Stimulated activated CD8-positive, alpha-beta memory T cell treated with anti-CD3 and anti-CD28 coated beads, Interleukin-7, amount 100 ng/mL, for 24 hours (primary cell): ENCODE results near the gene CYBA.
"Not testable (repeated sequence)": the region's sequence is repeated elsewhere in the genome, so short reads cannot be mapped to it uniquely, and the experiment has no call there.

ENCODE experiments used
- DNase-seq: peaks from one replicate; pipeline ENCODE4 v3.0.0-alpha.2; 2020; ENCODE audit warnings: low read depth

CYBA gene

DNA sequence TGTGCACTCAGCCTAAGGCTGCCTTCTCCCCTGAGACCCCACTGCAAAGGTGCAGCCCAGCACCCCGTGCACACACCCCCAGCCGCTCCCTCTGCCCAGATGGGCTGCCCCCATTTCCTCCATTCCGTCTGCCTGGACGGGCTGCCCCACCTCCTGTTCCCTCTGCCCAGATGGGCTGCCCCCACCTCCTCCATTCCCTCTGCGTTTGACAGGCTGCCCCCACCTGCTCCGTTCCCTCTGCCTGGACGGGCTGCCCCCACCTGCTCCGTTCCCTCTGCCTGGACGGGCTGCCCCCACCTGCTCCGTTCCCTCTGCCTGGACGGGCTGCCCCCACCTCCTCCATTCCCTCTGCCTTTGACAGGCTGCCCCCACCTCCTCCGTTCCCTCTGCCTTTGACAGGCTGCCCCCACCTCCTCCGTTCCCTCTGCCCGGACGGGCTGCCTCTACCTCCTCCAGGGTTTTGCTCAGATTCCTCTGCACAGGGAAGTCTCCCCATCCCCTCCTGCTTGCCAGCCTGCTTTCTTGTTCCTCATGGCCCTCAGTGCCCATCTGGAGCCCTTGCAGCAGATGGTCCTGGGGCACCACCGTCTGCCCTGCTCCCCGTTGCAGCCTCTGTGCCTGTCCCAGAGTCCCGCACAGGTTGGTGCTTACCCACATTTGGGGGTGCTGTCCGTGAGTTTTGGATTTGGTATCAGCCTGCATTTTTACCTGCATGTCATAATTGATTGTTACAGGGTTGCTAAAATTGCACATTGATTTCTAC lies 35.9 kb downstream of the CYBA start:
- no peak for DNase-seq

GRCh38 chr16:88613911-88614817 lies 36.7 kb downstream of the CYBA start:
- DNase-seq = no peak

DNA sequence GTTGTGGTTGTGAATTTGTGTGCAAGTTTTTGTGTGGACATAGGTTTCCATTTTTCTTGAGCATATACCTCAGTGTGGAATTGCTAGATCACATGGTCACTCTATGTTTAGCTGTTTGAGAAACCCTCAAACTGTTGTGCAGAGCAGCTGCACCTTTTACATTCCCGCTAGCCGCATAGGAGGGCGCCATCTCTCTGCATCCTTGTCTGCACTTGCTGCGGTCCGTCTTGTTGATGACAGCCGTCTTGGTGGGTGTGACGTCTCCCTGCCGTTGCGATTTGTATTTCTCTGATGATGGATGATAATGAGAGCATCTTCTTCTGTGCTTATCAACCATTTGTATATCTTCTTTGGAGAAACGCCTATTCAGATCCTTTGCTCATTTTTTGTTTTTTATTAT lies 37.6 kb downstream of the CYBA start:
- no peak for DNase-seq

- DNase-seq = no peak
Observed at GRCh38 chr16:88610909-88611812, 39.7 kb downstream of the CYBA start.

DNA sequence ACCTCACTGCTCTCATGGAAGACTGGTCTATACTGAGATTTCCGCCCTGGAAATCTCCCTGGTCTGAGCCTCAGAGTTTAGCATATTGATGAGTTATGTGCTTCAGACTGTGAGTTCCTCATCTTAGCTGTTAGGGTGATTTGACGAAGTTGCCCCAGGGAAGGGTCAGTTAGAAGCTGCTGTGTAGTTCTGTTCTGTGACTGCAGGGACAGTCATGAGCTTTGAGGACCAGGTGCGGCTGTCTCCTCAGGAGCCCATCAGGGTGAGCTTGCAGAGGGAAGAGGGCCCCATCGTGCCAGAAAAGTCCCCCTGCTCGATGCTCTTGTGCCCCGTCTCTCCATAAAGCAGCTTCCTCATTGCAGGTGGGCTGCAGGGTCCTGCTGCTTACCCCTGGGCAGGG lies 40.8 kb downstream of the CYBA start:
- DNase-seq = no peak

DNA sequence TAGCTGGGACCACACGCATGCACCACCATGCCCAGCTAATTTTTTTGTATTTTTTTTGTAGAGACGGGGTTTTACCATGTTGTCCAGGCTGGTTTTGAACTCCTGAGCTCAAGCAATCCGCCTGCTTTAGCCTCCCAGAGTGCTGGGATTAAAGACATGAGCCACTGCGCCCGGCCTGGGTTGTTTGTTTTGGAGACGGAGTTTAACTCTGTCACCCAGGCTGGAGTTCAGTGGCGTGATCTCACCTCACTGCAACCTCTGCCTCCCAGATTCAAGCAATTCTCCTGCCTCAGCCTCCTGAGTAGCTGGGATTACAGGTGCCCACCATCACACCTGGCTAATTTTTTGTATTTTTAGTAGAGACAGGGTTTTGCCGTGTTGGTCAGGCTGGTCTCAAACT lies 41.4 kb downstream of the CYBA start:
- DNase-seq = not testable (repeated sequence)

DNA sequence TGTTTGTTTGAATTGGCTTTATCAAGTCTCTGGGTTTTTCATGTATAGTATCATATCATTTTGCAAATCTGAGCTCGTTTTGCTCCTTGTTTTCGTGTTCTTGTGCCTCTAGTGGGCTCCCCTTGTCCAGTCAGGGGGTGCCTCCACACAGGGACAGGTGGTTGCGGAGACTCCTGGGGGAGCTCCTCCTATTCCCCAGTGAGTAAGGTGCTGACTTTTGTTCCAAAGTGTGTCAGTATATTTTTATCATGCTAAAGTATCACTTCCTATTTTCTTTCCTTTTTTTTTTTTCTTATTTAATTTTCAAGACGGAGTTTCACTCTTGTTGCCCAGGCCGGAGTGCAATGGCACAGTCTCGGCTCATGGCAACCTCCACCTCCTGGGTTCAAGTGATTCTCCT lies 42.8 kb downstream of the CYBA start:
- no peak for DNase-seq

DNA sequence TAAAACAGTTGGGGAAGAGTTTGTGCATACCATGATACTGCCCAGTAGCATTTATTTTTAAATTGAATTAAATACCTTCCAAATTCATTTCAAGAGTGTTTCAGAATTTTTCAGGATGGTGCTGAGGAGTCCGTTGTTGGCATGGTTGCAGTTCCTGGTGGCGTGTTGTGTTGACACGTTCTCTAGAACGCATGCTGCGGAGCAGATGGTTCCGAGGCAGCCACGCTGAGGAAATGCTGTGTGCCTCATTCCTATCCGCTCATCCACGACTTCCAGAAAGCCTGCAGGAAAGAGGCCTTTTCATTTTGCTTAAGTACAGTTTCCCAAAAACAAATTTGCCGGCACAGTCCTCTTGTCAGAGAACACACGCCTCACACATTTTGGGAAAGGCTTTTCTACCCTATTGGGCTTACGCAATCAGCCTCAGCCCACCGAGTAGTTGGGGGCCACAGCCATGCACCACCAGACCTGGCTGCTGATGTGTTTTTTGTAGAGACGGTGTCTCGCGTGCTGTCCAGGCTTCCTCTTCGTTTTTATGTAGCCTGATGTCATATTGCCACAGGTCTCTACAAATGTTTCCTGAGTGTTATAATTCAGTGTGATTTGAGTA lies 44.6 kb downstream of the CYBA start:
- no peak for DNase-seq

- no peak for DNase-seq
Observed at GRCh38 chr16:88605186-88606147, 45.4 kb downstream of the CYBA start.

DNA sequence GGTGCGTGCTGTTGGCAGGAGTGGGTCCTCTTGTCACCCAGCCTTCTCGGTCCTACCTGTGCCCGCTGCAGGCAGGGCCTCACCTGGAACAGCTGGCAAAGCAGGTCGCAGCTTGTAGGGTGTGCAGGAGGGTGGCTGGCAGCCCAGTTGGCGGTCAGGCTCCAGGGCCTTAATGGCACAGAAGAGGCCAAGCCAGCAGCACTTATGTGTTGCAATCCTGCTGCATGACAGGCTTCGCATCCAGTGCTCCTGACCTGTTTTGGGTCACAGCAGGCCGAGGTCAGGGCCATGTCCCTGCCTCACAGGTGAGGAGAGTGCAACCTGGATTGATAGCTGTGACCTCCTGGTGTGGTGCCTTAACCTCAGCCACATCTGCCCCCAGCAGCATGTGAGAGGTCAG lies 48.8 kb downstream of the CYBA start:
- no peak for DNase-seq

GRCh38 chr16:88601313-88602036 lies 49.4 kb downstream of the CYBA start:
- no peak for DNase-seq

DNA sequence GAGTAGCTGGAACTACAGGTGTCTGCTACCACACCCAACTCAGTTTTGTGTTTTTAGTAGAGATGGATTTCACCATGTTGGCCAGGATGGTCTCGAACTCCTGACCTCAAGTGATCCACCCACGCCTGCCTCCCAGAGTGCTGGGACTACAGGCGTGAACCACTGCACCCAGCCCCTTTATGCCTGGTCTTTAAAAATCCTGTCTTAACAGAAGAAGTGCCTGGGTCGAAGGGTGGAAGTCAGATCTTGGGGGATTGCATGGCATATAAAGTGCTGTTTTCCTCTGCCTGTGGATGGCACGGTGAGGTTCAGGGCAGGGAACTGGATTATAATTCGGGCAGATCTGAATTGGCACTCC lies 50.3 kb downstream of the CYBA start:
- DNase-seq = no peak

- DNase-seq = no peak
Observed at GRCh38 chr16:88599825-88600538, 50.9 kb downstream of the CYBA start.

GRCh38 chr16:88599092-88599733 lies 51.6 kb downstream of the CYBA start:
- no peak for DNase-seq

DNA sequence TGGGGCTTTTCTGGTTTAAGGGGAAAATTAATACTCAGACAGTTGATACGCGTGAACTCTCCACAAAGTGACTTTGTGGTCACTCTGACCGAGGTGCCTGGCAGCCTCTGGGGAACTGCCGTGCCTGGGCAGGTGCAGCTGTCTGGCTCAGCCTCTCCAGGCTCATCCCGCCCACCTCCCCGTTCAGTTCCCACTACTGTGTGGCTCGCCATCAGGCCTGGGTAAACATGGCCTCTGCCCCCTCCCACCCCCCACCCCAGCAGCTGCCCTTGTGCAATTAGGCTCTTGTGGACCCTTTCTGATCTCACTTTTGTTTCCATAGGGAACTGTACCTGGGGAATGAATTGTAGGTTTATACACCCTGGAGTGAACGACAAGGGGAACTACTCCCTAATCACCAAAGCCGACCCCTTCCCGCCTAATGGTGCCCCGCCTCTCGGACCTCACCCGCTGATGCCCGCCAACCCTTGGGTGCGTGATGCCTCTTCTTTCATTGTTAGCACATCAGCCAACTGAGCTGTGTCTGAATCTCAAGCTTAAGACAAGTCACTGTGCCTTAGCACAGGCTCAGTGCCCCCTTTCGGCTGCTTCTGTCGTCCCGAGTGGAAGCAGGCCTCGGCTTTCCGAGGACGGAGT lies 52.9 kb downstream of the CYBA start:
- no peak for DNase-seq

DNA sequence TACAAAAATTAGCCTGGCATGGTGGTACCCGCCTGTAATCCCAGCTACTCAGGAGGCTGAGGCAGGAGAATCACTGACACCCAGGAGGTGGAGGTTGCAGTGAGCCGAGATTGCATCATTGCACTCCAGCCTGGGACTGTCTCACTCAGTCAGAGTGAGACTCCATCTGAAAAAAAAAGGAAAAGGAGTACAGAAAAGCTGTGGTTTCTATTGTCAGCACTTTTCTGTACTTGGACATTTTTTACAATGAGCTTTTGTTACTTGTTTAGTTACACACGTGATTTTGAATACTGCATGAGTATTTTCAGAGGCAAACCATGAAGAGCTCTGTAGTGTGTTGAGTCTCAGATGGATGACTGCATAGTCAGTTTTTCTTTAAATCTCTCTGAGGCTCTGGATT lies 54.4 kb downstream of the CYBA start:
- no peak for DNase-seq

DNA sequence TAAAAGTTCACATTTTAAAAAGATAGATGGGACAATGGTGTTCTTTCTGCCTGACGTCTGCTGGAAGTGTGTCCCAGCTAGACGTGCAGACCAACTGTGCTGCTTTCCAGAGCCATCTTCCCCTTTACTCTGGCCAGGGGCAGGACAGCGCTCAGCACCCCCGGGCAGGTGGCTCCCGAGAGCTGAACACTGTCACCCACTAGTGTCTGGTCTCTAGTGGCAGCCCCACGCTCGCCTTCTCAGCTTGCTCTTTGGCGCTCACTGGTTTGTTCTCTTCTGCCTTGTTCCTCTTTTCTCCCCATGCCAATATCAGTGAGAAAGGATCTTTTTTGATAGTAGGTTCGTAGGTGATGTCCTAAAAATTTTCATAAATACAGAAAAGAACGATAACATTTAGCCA lies 54.9 kb downstream of the CYBA start:
- no peak for DNase-seq

DNA sequence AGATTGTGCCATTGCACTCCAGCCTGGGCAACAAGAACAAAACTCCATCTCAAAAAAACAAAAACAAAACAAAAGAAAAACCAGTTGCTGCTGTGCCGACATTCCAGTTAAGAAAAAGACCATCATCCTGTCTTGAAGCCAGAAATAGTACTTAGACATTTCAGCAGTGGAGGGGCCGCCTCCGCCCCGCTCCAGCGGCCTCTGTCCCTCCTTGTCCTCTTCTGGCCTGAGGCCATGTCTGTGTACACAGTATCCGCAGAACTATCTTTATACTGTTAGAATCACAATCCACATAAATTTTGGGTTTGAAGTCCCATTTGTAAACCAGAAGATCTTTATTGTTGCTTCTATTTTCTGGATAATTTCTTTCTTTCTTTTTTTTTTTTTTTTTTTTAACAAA lies 55.8 kb downstream of the CYBA start:
- no peak for DNase-seq
